Activated CD8-positive, alpha-beta memory T cell treated with anti-CD3 and anti-CD28 coated beads, Interleukin-2, amount 50 U/mL, for 1 hour (primary cell): ENCODE measurements around the gene PSMB7.
"Not testable (repeated sequence)": the region's sequence is repeated elsewhere in the genome, so short reads cannot be mapped to it uniquely, and the experiment has no call there.

Source experiments
- DNase-seq: peaks from one replicate; pipeline ENCODE4 v3.0.0-alpha.2; 2020; ENCODE audit errors: extremely low read depth

PSMB7 gene

DNA sequence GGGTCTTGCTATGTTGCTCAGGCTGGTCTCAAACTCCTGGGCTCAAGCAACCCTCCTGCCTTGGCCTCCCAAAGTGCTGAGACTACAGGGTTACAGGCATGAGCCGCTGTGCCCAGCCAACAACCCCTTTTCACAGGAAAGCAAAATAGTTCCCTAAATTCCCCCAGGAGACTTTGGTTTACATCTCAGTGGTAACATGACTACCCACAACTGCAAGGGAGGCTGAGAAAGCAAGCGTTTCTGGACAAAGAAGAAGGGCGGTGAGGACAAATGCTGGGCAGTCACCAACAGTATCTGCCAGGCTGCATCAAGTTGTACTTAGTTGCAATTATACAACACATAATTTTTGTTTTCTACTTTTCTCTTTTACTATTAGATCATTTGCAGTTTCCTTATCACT lies 27.6 kb upstream of the PSMB7 start:
- no peak for DNase-seq

DNA sequence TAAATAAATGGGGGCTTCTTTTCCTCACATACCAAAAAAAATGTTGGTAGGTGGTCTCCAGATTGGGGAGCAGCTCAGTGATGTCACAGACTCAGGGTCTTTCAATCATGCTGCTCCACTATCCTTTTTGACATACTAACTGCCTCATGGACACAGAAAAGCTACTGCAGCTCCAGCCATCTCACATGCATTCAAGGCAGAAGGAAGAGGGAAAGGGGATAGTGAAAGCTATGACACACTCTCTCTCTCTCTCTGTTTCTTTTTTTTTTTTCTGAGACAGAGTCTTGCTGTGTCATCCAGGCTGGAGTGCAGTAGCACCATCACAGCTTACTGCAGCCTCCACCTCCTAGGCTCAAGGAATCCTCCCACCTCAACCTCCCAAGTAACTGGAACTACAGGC lies 27.1 kb upstream of the PSMB7 start:
- DNase-seq = no peak

DNA sequence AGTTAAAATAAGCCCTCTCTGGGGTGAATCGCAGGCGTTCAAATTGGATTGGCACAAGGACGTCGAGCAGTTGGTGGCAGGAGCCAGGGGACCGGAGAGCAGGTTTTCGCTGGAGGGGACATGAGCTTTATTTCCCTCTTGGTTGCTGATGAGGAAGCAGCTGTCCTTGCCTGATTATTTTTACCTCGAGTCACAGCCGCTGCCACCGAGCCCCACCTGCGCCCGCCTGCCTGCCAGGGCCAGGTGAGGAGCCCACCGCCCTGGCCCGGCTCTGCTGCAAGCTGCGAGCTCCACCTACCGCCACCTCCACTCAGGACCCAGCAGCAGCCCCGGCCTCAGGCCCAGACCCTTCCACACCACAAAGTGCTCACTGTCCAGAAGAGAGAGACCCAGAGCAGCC lies 26.0 kb upstream of the PSMB7 start:
- no peak for DNase-seq

DNA sequence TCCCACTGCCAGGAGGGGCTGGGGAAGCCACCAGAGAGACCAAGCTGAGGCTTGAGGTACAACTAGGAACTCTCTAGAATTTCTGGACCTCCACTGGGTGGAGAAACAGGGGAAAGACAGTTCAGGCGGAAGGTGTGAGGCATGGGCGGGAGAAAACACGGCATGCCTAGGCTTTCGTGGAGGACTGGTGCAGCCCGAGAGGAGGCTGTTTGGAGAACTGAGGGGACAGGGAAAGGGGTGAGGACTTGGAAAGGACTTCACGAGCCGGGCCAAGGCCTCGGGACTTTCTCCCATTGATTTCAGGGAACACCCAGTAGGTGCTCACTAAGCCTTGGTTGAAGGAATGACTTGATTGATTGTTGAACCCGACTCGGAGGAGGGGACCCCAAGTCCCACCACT lies 25.5 kb upstream of the PSMB7 start:
- no peak for DNase-seq

DNA sequence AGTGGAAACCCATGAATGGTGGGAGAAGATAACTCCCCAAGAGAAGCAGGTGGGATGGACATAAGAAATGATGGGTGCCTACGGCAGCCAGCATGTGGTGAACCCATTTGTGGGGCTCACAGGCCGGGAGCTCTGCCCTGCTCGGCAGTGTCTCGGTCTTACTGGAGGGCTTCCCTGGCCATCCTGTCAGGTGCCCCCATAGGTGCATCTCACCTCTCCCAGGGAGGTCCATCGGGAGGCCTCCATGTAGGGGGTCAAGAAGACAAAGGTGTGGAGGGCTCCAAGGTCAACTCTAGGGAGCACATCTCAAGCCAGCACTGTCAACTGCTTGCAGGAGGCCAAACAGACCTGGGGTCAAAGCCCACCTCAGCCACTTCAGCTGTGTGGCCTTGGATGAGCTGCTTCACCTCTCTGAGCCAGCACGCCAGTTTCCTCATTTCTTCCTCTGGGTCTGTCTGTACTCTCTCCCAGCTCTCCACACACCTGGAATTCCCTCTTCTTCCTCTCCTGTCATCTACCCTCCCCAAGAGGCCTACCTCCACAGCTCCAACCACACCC lies 24.5 kb upstream of the PSMB7 start:
- no peak for DNase-seq

DNA sequence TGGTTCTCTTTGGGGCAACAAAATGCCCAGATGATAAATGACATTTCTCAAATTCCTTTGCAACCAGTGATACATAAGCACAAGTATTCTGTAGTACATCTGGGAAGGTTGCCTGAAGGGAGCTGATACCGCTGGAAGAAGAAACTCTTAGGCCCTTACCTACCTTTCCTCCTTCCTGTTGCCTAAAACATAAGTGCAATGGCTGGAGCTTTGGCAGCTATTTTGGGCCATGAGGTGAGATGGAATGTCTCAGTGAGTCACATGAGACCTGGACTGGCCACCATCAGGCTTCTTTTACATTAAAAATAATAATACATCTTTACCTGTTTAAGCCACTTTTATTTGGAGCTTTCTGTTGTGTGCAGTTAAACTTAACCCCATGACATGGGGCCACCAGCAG lies 23.8 kb upstream of the PSMB7 start:
- no peak for DNase-seq

DNA sequence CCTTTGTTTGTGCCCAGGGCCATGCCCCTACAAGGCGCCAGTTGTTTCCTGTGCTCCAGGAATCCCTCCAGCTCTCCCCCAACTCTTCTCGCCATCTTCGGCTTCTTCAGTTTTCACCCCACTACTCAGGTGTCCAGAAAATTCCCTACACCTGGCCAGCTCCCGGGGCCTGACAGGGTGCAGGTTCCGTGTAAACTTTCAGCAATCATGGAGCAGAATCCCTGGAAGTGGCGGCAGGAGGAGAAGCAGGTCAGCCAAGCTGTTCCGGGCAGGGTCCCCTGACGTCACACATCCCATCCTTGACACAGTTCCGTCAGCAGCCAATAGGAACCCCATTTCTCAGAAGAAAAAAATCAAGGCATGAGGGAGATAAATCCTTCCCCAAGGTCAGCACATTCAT lies 22.8 kb upstream of the PSMB7 start:
- no peak for DNase-seq

DNA sequence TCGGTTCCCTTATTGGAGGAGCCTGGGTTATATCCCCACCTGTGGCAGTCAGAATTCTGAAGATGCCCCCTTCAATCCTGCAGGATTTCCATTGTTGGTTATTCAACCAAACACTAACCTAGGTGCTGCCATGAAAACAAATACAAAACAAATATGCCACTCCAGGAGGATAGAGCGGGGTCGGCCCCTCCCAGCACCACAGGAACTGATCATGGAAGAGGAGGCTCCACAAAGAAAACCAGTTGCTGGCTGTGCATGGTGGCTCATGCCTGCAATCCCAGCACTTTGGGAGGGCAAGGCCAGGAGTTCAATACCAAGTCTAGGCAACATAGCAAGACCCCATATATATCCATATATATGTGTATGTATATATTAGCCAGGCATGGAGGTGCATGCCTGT lies 21.8 kb upstream of the PSMB7 start:
- DNase-seq = no peak

DNA sequence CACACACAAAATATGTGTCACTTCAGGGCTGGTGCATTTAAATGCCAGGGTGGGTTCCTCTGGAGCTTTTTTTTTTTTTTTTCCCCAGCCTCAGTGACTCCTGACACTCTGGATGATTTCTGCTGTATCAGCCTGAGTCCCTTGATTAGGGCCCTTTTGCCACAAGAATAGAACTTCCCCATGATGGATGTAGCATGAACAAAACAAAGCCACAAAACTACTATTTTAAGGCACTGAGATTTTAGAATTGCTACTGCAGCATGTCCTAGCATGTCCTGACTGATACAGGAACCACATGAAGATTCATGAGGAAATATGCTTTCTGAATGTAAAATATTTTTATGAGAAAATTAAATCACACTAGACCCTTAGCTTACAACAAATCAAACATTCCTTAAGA lies 21.1 kb upstream of the PSMB7 start:
- no peak for DNase-seq

DNA sequence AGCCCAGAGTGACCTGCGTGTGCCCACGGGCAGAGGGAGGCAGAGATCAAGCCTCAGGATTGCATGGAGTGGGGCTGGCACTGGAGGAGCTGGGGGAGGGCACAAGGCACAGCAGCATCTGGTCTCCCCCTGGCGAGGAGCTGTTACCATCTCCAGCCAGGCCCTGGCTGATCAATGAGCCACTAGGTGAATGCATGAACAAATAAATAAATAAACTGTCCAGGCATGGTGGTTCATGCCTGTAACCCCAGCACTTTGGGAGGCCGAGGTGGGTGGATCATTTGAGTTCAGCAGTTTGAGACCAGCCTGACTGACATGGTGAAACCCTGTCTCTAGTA lies 14.3 kb upstream of the PSMB7 start:
- DNase-seq = no peak

DNA sequence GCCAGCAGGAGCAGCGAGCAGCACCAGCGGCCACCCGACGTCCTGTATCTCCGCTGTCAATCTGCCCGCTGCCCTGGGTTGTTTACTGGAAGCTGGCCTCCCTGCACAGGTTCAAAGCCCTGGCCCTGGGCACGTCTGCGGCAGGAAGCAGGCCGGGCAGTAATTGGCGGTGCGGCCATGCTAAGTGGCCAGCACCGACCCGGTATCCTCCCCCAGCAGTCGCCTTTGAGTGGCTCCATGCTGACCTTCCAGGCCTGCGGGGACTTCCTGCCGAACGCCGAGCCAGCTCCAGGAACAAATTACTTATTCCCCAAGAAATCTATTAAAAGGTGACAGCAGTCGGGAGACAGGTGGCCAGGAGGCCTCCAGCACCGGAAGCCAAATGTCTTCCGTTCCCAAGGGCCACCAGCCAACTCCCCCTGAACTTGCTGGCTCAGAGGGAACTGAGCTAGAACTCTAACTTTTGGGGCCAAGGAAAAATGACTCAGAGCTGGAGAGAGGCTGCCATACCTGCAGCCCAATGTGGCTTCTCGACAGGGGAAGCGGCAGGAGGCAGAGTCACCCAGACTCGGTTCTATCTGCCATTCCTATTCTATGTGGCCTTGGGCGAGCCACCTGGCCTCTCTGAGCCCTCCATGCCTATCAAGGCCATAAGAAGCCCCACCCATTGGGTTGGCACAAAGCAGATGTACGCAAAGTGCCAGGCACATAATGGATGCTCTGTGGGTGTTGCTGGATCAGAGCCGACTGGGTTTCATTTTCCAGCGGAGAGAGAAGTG lies 13.7 kb upstream of the PSMB7 start:
- no peak for DNase-seq

DNA sequence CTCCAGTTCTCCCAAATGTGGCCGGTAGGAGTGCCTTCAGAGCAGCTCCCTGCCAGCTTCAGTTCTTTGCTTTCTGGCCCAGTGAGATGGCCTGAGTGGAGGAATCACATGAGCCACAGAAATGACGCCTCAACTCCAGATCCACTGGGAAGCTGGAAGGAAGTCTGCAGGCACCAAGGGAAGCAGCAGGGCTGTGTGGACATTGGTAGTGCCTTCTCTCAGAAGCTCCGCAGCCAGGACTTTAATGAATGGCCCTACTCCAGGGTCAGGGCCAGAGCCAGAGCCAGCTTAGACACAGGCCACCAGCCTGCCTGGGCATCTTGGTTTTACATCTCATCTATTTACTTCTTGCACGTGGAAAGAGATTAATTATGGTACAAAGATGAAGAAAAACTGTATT lies 12.0 kb upstream of the PSMB7 start:
- DNase-seq = no peak

DNA sequence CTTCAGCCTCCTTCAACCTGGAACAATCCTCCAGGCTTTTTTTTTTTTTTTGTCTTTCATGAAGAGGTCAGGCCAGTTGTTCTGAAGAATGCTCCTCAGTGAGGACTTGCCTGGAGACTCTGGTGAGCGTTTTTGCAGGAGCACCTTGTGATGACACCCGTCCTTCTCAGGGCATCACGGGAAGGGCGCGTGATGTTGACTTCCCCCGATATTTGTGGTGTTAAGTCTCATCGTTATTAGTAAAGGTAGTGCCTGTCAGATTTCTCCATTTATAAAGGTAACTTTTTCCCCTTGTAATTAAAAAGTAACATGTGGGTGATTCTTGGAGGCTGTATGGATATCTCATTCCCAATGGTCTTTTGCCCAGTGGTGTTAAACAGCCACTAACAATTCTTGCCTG lies 11.1 kb upstream of the PSMB7 start:
- DNase-seq = no peak

DNA sequence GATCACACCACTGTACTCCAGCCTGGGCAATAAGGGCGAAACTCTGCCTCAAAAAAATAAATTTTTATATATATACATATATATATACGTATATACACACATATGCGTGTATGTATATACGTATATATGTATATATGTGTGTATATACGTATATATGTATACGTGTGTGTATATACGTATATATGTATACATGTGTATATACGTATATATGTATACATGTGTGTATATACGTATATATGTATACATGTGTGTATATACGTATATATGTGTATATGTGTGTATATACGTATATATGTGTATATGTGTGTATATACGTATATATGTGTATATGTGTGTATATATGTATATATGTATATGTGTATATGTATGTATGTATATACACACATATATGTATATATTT lies 10.5 kb upstream of the PSMB7 start:
- DNase-seq = not testable (repeated sequence)

DNA sequence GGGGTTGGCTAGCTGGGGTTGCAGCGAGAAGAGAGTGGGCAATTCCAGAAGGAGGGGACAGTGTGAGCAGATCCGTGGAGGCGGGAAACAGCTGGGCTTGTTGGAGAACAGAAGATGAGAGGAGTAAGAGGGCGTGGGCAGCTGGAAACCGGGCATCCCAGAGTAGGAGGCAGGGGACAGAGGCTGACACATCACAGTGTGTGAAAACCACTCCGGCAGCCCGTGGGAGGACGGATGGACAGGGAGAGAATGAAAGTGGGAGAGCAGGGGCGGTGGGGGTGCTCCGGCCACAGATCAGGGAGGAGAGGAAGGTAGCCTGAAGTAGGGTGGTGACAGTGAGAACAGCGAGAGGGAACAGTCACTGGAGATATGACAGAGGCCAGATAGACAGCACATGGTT lies 8.3 kb upstream of the PSMB7 start:
- DNase-seq = no peak

DNA sequence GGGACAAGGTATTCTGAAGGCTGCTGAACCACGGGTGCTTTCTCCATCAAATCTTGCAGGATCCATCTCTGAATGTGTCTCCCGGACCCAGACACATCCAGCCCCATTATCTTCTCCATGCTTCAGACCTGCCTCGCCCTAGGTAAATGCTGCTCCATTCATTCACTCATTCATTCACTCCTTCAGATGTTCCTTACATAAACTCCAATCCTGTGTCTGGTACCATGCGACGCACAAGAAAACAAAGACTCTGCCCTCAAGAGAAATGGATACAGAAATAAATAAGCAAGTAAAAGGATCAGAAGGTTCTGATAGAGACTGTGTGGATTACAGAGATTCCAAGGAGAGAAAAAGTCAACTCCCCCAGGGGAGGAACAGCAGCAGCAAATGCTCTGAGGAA lies 7.9 kb upstream of the PSMB7 start:
- DNase-seq = no peak

DNA sequence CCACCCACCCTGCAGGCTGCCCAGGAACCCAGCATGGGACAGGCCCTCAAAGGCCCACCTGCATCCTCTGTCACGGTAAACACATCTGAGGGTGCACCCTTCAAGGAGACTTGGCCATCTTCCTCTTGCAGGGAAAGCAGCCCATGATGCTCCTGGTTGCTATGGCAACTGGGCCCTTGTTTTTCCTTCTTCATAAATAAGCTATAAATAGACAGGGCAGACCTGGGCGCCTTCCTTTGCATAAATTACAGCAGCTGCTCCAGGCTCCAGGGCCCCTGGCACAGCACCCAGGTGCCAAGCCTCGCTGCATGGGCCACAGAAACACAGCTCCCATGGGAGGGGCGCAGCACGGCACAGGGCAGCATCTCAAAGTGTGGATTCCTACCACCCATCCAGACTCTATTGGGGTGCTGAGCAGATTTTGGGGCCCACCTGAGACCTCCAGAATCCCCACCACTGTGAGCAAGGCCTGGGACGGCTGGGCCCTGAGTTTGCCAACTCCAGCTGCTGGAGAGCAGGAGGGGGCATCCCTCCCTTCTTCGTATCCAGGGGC lies 5.8 kb upstream of the PSMB7 start:
- DNase-seq = no peak

DNA sequence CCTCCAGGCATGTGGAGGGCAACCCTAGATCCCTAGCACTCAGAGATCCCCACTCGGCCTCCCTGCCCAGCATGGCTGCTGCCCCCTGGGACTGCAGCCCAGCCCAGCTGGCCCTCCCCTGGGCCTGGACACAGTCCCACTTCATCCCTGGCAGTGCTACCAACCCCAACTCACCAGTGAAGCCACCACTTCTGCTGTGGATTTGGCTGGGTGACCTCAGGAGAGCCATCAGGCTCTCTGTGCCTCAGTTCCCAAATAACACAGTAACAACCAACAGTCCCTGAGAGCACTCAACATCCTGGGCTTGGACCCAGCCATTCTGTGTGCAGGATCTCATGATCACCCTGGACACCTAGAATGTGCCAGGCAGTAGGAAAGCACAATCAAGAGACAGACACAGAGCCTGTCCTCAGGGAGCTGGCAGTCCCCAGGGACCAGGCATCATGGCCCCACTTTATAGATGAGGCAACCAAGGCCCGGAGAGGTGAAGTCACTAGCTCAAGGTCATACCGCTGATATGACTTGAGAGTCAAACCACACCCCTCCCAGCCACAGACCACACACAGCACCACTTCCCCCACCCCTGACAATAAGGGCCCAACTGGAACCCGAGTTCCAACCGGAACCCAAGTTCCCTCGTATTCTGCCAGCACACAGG lies 4.7 kb upstream of the PSMB7 start:
- DNase-seq = no peak

DNA sequence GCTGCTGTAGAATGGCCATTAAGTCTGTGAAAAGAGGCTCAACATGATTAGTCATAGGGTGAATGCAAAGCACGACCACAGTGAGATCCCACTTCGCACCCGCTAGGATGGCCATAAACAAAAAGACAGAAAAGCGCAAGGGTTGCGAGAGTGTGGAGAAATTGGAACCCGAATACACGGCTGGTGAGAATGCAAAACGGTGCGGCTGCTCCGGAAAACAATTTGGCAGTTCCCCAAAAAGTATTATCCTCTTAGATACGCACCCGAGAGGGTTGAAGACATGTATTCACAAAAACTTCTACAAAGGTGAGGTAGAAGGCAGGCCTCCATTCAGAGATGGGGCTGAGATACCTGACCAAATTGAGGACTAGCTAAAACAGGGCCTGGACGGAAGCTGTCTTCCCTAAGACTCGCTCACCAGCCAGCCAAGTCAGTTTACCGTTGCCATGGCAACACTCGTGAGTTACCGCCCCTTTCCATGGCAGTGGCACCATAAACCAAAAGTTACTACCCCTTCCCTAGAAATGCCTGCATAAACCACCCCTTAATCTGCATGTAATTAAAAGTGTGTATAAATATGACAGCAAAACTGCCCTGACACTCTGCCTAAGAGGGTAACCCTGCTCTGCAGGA lies 726 bp upstream of the PSMB7 start:
- no peak for DNase-seq

DNA sequence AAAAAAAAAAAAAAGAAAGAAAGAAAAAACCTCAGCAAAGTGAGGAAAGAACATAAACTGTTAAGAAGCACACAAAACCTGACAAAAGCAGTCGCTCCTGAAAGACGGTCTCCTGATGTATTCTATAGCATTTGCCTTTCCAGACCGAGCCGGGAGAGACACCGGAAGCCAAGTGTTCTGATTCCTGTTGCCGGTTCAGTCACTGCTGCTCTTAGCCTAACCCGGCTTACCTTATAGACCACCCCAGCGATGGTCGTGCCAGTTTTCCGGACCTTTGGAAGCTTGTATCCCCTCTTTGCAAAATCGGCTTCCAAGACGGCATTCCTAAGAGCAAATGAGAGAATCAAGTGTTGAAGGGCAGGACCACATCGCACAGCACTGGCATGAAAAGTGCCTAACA lies 630 bp downstream of the PSMB7 start:
- no peak for DNase-seq

DNA sequence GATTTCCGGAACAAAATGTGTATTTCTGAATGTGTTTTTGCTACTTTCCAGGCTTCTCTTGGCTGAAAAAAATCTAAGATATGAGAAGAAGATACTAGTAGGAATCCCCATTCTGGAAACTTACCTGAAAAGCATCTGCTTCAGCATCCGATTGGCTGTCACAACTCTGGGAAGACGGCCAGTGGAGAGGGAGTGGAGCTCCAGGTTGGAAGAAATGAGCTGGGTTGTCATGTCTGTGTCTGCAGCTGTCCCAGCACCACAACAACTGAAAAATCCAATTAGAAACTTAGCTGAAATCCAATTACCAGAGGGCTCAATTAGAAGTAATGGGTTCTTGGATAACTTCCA lies 3.0 kb downstream of the PSMB7 start:
- no peak for DNase-seq

DNA sequence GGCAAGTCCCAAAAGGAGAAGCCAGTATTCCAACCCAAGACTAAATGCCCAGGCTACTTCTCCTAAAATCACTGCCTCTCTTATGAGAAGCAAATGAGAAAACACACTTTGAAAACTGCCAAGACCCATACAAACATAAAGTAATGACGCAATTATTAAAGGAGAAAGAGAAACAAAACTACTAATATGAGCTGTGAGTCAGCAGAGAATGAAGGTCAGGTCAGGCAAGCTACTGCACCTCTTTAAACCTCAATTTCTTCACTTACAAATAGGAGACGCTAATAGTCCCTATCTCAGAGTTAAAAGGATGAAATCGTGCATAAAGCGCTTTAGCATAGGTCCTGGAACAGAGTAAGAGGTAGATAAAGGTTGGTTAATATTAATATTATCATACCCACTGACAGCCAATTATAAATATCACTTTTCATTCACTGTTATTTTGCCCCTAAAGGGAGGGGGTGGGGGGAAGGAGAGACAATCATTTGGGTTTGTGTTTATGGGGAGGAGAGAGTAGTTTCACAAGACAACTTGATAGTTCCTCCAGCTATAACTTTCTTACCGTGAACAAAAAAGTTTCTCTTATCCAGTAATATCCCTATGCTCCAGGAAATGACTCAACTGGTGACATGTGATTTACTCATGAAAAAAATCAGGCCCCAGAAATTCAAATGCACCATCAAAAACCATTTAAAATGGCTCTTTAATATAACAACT lies 3.6 kb downstream of the PSMB7 start:
- no peak for DNase-seq
